GM23338 (cell line): Measurements from ENCODE around the gene TCERG1L. TPM values are rescaled to one million over a fixed set of nuclear protein-coding genes. Genes with fewer than 3 reads are reported as not detected.

Experiments
- ATAC-seq: fragments of 200-7000 bp; cut with Tn5 transposase; 3 replicates; pipeline ENCODE4 v1.9.1; 2020
- DNase-seq: peaks from one replicate; pipeline ENCODE4 v3.0.0-alpha.2; 2015; ENCODE audit warnings: low spot score
- H2AFZ ChIP-seq: fragments of 200-600 bp; sonication (generic); 2 replicates; pipeline ENCODE4 v1.8.0; 2016; ENCODE audit warnings: antibody characterized with exemption, mild to moderate bottlenecking, moderate library complexity
- H3F3A ChIP-seq: fragments of 200-600 bp; sonication (generic); replicated peaks from 2 replicates; pipeline ENCODE4 v1.8.0; 2017; ENCODE audit warnings: antibody characterized with exemption, mixed run types, low read depth
- H3K27ac ChIP-seq: fragments of 200-600 bp; sonication (generic); 2 replicates; pipeline ENCODE4 v1.6.1; 2016; ENCODE audit warnings: low read depth
- H3K27me3 ChIP-seq: fragments of 200-600 bp; sonication (generic); 2 replicates; pipeline ENCODE4 v1.8.0; 2016; ENCODE audit warnings: mild to moderate bottlenecking, mixed run types, moderate library complexity; ENCODE audit not compliant: insufficient read depth
- H3K36me3 ChIP-seq: fragments of 200-600 bp; sonication (generic); 2 replicates; pipeline ENCODE4 v1.8.0; 2016; ENCODE audit warnings: mild to moderate bottlenecking; ENCODE audit not compliant: insufficient read depth
- H3K4me1 ChIP-seq: fragments of 200-600 bp; sonication (generic); 2 replicates; pipeline ENCODE4 v1.8.0; 2016; ENCODE audit warnings: mild to moderate bottlenecking, moderate library complexity; ENCODE audit not compliant: insufficient read depth
- H3K4me2 ChIP-seq: fragments of 200-600 bp; sonication (generic); 2 replicates; pipeline ENCODE4 v1.7.1; 2017; ENCODE audit warnings: mixed run types
- H3K4me3 ChIP-seq: fragments of 200-600 bp; sonication (generic); 2 replicates; pipeline ENCODE4 v1.6.1; 2016; ENCODE audit warnings: mixed run types
- H3K79me2 ChIP-seq: fragments of 200-600 bp; sonication (generic); replicated peaks from 2 replicates; pipeline ENCODE4 v1.8.0; 2017; ENCODE audit warnings: mild to moderate bottlenecking; ENCODE audit not compliant: insufficient read depth
- H3K9me2 ChIP-seq: fragments of 200-600 bp; sonication (generic); 2 replicates; pipeline ENCODE4 v1.8.0; 2017; ENCODE audit not compliant: insufficient read depth
- H4K20me1 ChIP-seq: fragments of 200-600 bp; sonication (generic); replicated peaks from 2 replicates; pipeline ENCODE4 v1.8.0; 2017; ENCODE audit warnings: mild to moderate bottlenecking; ENCODE audit not compliant: insufficient read depth
- H3K27ac Mint-ChIP-seq: 2 replicates; pipeline ENCODE4 v1.8.0; 2020; ENCODE audit warnings: inconsistent platforms, mild to moderate bottlenecking, moderate library complexity, mixed read lengths
- H3K27me3 Mint-ChIP-seq: 3 replicates; pipeline ENCODE4 v1.8.0; 2022; ENCODE audit warnings: low read depth, mild to moderate bottlenecking, moderate library complexity, mixed read lengths, inconsistent platforms; ENCODE audit not compliant: insufficient read depth, poor library complexity
- H3K36me3 Mint-ChIP-seq: 3 replicates; pipeline ENCODE4 v1.8.0; 2021; ENCODE audit warnings: low read depth, mild to moderate bottlenecking, inconsistent platforms, moderate library complexity, mixed read lengths
- H3K4me1 Mint-ChIP-seq: 3 replicates; pipeline ENCODE4 v1.8.0; 2020; ENCODE audit warnings: mild to moderate bottlenecking, inconsistent platforms, mixed read lengths
- H3K4me3 Mint-ChIP-seq: 3 replicates; pipeline ENCODE4 v1.8.0; 2021; ENCODE audit warnings: moderate library complexity, mild to moderate bottlenecking, inconsistent platforms, mixed read lengths
- H3K9me3 Mint-ChIP-seq: 3 replicates; pipeline ENCODE4 v1.8.0; 2020; ENCODE audit warnings: moderate library complexity, mild to moderate bottlenecking, inconsistent platforms, mixed read lengths
- EZH2 ChIP-seq: fragments of 200-600 bp; sonication (generic); IDR thresholded peaks from one replicate; pipeline ENCODE4 v1.8.0; 2017; ENCODE audit warnings: antibody characterized with exemption, mild to moderate bottlenecking, low read depth; ENCODE audit not compliant: unreplicated experiment
- EZH2phosphoT487 ChIP-seq: fragments of 200-600 bp; sonication (generic); IDR thresholded peaks from one replicate; pipeline ENCODE4 v1.8.1; 2018; ENCODE audit warnings: antibody characterized with exemption; ENCODE audit not compliant: unreplicated experiment
- JUNB ChIP-seq: IDR thresholded peaks from one replicate; pipeline ENCODE4 v1.6.1; 2016; ENCODE audit warnings: antibody characterized with exemption; ENCODE audit not compliant: unreplicated experiment
- NANOG ChIP-seq: IDR thresholded peaks from 2 replicates; pipeline ENCODE4 v1.6.1; 2016; ENCODE audit warnings: antibody characterized with exemption, borderline replicate concordance
- POLR2AphosphoS5 ChIP-seq: IDR thresholded peaks from 2 replicates; pipeline ENCODE4 v1.6.1; 2016; ENCODE audit warnings: antibody characterized with exemption, low read depth
- STAT1 ChIP-seq: IDR thresholded peaks from one replicate; pipeline ENCODE4 v1.6.1; 2016; ENCODE audit warnings: antibody characterized with exemption; ENCODE audit not compliant: unreplicated experiment
- ZNF114 ChIP-seq: fragments of 250-450 bp; sonication (Bioruptor Pico); IDR thresholded peaks from 2 replicates; pipeline ENCODE4 v1.5.0; 2020; ENCODE audit warnings: mild to moderate bottlenecking, moderate library complexity
- ZNF331 ChIP-seq: fragments of 250-450 bp; sonication (Bioruptor Pico); IDR thresholded peaks from 2 replicates; pipeline ENCODE4 v1.5.0; 2020; ENCODE audit warnings: low read depth, mild to moderate bottlenecking, moderate library complexity
- polyA plus RNA-seq: library from polyadenylated mRNA; unstranded; fragments of >200 nt; fragmentation: Nextera tagmentation; extraction: Ambion mirVana; gene quantifications from 2 replicates; pipeline ENCODE4 v1.2.1, GENCODE V29; 2016
- total RNA-seq: library from RNA; depleted of rRNA; stranded (reverse); fragments of >200 nt; shearing (Covaris generic); gene quantifications from 2 replicates; pipeline ENCODE4 v1.2.3, GENCODE V29; 2014
- TF ChIP-seq, protein P1 (sequence below): IDR thresholded peaks from 2 replicates; pipeline ENCODE4 v1.6.1; 2016; ENCODE audit warnings: antibody characterized with exemption
- TF ChIP-seq, protein P2 (sequence below): IDR thresholded peaks from one replicate; pipeline ENCODE4 v1.6.1; 2018; ENCODE audit warnings: antibody characterized with exemption; ENCODE audit not compliant: unreplicated experiment
- TF ChIP-seq, protein P3 (sequence below): fragments of 250-450 bp; sonication (Bioruptor Pico); IDR thresholded peaks from 2 replicates; pipeline ENCODE4 v1.5.0; 2020; ENCODE audit warnings: mild to moderate bottlenecking, moderate library complexity
- TF ChIP-seq, protein P4 (sequence below), 2 experiments: fragments of 200-600 bp in 1 of 2; sonication (generic) in 1 of 2; conservative IDR thresholded peaks; 2 replicates each; pipeline versions ENCODE4 v1.5.1 to v1.6.1; 2016 to 2017; ENCODE audit warnings: antibody characterized with exemption in 2 of 2, low read depth in 2 of 2, mild to moderate bottlenecking in 2 of 2, moderate library complexity in 1 of 2

Gene TCERG1L
- total and polyA plus RNA-seq, 2 experiments from 2014 or later = 3.9 to 5.5 TPM

DNA sequence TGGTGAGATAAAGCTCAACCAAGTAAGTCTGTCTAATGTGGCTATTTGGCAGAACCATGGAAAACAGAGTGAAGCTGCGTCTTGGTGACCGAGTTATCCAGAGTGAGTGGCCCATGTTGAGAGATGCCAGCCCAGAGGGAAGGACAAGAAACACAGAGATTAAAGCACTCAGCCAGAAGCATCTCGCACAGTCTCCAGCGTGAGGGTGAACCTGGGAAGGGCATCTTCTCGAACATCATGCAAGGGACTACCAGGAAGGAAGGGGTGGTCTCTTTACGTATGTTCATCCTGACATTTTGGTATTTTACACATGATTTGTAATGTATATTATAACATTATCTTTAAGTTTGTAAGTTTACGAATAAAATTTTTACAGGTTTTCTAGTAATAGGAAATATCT, 146.4 kb downstream of the TCERG1L start:
- no peak overlapping the region for H2AFZ ChIP-seq
- no peak overlapping the region for H3K4me3 ChIP-seq
- no peaks in the 10 kb centered on the region for H3K27me3 ChIP-seq
- no peaks in the 10 kb centered on the region for H3K9me2 ChIP-seq
- no peak for TF ChIP-seq EZH2phosphoT487
- TF ChIP-seq JUNB = no peak
- TF ChIP-seq ZNF331 (CRISPR knock-in tag) = no peak
- TF ChIP-seq STAT1 = no peak
- TF ChIP-seq, protein P1, sequence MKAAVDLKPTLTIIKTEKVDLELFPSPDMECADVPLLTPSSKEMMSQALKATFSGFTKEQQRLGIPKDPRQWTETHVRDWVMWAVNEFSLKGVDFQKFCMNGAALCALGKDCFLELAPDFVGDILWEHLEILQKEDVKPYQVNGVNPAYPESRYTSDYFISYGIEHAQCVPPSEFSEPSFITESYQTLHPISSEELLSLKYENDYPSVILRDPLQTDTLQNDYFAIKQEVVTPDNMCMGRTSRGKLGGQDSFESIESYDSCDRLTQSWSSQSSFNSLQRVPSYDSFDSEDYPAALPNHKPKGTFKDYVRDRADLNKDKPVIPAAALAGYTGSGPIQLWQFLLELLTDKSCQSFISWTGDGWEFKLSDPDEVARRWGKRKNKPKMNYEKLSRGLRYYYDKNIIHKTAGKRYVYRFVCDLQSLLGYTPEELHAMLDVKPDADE = no peak
- TF ChIP-seq, protein P2, sequence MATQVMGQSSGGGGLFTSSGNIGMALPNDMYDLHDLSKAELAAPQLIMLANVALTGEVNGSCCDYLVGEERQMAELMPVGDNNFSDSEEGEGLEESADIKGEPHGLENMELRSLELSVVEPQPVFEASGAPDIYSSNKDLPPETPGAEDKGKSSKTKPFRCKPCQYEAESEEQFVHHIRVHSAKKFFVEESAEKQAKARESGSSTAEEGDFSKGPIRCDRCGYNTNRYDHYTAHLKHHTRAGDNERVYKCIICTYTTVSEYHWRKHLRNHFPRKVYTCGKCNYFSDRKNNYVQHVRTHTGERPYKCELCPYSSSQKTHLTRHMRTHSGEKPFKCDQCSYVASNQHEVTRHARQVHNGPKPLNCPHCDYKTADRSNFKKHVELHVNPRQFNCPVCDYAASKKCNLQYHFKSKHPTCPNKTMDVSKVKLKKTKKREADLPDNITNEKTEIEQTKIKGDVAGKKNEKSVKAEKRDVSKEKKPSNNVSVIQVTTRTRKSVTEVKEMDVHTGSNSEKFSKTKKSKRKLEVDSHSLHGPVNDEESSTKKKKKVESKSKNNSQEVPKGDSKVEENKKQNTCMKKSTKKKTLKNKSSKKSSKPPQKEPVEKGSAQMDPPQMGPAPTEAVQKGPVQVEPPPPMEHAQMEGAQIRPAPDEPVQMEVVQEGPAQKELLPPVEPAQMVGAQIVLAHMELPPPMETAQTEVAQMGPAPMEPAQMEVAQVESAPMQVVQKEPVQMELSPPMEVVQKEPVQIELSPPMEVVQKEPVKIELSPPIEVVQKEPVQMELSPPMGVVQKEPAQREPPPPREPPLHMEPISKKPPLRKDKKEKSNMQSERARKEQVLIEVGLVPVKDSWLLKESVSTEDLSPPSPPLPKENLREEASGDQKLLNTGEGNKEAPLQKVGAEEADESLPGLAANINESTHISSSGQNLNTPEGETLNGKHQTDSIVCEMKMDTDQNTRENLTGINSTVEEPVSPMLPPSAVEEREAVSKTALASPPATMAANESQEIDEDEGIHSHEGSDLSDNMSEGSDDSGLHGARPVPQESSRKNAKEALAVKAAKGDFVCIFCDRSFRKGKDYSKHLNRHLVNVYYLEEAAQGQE = no peak
- TF ChIP-seq ZNF114 (CRISPR knock-in tag) = no peak
- no peak for TF ChIP-seq NANOG
- TF ChIP-seq, protein P3, sequence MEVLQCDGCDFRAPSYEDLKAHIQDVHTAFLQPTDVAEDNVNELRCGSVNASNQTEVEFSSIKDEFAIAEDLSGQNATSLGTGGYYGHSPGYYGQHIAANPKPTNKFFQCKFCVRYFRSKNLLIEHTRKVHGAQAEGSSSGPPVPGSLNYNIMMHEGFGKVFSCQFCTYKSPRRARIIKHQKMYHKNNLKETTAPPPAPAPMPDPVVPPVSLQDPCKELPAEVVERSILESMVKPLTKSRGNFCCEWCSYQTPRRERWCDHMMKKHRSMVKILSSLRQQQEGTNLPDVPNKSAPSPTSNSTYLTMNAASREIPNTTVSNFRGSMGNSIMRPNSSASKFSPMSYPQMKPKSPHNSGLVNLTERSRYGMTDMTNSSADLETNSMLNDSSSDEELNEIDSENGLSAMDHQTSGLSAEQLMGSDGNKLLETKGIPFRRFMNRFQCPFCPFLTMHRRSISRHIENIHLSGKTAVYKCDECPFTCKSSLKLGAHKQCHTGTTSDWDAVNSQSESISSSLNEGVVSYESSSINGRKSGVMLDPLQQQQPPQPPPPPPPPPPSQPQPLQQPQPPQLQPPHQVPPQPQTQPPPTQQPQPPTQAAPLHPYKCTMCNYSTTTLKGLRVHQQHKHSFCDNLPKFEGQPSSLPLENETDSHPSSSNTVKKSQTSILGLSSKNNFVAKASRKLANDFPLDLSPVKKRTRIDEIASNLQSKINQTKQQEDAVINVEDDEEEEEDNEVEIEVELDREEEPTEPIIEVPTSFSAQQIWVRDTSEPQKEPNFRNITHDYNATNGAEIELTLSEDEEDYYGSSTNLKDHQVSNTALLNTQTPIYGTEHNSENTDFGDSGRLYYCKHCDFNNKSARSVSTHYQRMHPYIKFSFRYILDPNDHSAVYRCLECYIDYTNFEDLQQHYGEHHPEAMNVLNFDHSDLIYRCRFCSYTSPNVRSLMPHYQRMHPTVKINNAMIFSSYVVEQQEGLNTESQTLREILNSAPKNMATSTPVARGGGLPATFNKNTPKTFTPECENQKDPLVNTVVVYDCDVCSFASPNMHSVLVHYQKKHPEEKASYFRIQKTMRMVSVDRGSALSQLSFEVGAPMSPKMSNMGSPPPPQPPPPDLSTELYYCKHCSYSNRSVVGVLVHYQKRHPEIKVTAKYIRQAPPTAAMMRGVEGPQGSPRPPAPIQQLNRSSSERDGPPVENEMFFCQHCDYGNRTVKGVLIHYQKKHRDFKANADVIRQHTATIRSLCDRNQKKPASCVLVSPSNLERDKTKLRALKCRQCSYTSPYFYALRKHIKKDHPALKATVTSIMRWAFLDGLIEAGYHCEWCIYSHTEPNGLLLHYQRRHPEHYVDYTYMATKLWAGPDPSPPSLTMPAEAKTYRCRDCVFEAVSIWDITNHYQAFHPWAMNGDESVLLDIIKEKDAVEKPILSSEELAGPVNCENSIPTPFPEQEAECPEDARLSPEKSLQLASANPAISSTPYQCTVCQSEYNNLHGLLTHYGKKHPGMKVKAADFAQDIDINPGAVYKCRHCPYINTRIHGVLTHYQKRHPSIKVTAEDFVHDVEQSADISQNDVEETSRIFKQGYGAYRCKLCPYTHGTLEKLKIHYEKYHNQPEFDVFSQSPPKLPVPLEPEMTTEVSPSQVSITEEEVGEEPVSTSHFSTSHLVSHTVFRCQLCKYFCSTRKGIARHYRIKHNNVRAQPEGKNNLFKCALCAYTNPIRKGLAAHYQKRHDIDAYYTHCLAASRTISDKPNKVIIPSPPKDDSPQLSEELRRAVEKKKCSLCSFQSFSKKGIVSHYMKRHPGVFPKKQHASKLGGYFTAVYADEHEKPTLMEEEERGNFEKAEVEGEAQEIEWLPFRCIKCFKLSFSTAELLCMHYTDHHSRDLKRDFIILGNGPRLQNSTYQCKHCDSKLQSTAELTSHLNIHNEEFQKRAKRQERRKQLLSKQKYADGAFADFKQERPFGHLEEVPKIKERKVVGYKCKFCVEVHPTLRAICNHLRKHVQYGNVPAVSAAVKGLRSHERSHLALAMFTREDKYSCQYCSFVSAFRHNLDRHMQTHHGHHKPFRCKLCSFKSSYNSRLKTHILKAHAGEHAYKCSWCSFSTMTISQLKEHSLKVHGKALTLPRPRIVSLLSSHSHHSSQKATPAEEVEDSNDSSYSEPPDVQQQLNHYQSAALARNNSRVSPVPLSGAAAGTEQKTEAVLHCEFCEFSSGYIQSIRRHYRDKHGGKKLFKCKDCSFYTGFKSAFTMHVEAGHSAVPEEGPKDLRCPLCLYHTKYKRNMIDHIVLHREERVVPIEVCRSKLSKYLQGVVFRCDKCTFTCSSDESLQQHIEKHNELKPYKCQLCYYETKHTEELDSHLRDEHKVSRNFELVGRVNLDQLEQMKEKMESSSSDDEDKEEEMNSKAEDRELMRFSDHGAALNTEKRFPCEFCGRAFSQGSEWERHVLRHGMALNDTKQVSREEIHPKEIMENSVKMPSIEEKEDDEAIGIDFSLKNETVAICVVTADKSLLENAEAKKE (CRISPR knock-in tag) = no peak
- TF ChIP-seq POLR2AphosphoS5 = no peak
- TF ChIP-seq, protein P4, sequence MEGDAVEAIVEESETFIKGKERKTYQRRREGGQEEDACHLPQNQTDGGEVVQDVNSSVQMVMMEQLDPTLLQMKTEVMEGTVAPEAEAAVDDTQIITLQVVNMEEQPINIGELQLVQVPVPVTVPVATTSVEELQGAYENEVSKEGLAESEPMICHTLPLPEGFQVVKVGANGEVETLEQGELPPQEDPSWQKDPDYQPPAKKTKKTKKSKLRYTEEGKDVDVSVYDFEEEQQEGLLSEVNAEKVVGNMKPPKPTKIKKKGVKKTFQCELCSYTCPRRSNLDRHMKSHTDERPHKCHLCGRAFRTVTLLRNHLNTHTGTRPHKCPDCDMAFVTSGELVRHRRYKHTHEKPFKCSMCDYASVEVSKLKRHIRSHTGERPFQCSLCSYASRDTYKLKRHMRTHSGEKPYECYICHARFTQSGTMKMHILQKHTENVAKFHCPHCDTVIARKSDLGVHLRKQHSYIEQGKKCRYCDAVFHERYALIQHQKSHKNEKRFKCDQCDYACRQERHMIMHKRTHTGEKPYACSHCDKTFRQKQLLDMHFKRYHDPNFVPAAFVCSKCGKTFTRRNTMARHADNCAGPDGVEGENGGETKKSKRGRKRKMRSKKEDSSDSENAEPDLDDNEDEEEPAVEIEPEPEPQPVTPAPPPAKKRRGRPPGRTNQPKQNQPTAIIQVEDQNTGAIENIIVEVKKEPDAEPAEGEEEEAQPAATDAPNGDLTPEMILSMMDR (conservative IDR thresholded peaks at IDR 0.05; ENCODE audit: low read depth in 2 of 2) = no peak
- TF ChIP-seq EZH2 = no peak
- H3K79me2 ChIP-seq = no peaks in the 10 kb centered on the region
- peaks cover 83% of the 10 kb centered on the region for H3K9me3 Mint-ChIP-seq
- H3K4me2 ChIP-seq = no peak overlapping the region
- peaks cover 6% of the 10 kb centered on the region for H3K36me3 Mint-ChIP-seq
- DNase-seq (no peak), ATAC-seq (no peak)
- H3K4me1 ChIP-seq = no peaks in the 10 kb centered on the region
- H3K27ac ChIP-seq = no peak overlapping the region
- H3K36me3 ChIP-seq = no peaks in the 10 kb centered on the region
- H3K4me3 Mint-ChIP-seq = no peak overlapping the region
- peaks cover 5% of the 10 kb centered on the region; the same call in 1 of the 3 replicates for H3K4me1 Mint-ChIP-seq
- no peak overlapping the region for H3K27ac Mint-ChIP-seq
- no peaks in the 10 kb centered on the region for H4K20me1 ChIP-seq
- H3F3A ChIP-seq = no peaks in the 10 kb centered on the region
- peaks cover 2% of the 10 kb centered on the region for H3K27me3 Mint-ChIP-seq
